Smooth muscle cell (in vitro differentiated cells): ENCODE data around the gene MS4A14. TPM values are rescaled to one million over a fixed set of nuclear protein-coding genes. Genes with fewer than 3 reads are reported as not detected.

ENCODE experiments used
- DNase-seq: peaks from one replicate; lab custom pipeline; 2025; ENCODE audit not compliant: unreplicated experiment; lab: John Stamatoyannopoulos, UW
- H2AFZ ChIP-seq: fragments of 200-600 bp; sonication (generic); 2 replicates; pipeline ENCODE4 v1.6.0; 2016; ENCODE audit warnings: antibody characterized with exemption, low read depth, mild to moderate bottlenecking
- H3F3A ChIP-seq: fragments of 200-600 bp; sonication (generic); 2 replicates; pipeline ENCODE4 v1.6.0; 2017; ENCODE audit warnings: antibody characterized with exemption, low read depth
- H3K27ac ChIP-seq: fragments of 200-600 bp; sonication (generic); 2 replicates; pipeline ENCODE4 v1.5.1; 2016; ENCODE audit warnings: low read depth, mild to moderate bottlenecking
- H3K27me3 ChIP-seq: fragments of 200-600 bp; sonication (generic); 2 replicates; pipeline ENCODE4 v1.6.1; 2016; ENCODE audit warnings: low read depth, mild to moderate bottlenecking
- H3K36me3 ChIP-seq: fragments of 200-600 bp; sonication (generic); 2 replicates; pipeline ENCODE4 v1.5.1; 2016; ENCODE audit warnings: low read depth
- H3K4me1 ChIP-seq: fragments of 200-600 bp; sonication (generic); 2 replicates; pipeline ENCODE4 v1.5.1; 2016; ENCODE audit warnings: low read depth
- H3K4me2 ChIP-seq: fragments of 200-600 bp; sonication (generic); 2 replicates; pipeline ENCODE4 v1.6.0; 2016; ENCODE audit warnings: mild to moderate bottlenecking
- H3K4me3 ChIP-seq: fragments of 200-600 bp; sonication (generic); 2 replicates; pipeline ENCODE4 v1.5.1; 2016; ENCODE audit warnings: mild to moderate bottlenecking
- H3K79me2 ChIP-seq: fragments of 200-600 bp; sonication (generic); 2 replicates; pipeline ENCODE4 v1.6.0; 2016; ENCODE audit warnings: low read depth, mild to moderate bottlenecking
- H3K9ac ChIP-seq: fragments of 200-600 bp; sonication (generic); 2 replicates; pipeline ENCODE4 v1.6.0; 2016; ENCODE audit warnings: low read depth
- H3K9me3 ChIP-seq: fragments of 200-600 bp; sonication (generic); replicated peaks from 2 replicates; pipeline ENCODE4 v1.5.1; 2016; ENCODE audit warnings: low read depth
- H4K20me1 ChIP-seq: fragments of 200-600 bp; sonication (generic); 2 replicates; pipeline ENCODE4 v1.6.0; 2016; ENCODE audit warnings: low read depth
- WGBS: methylation state at CpG from one replicate; pipeline ENCODE4 v1.1.7; 2016; ENCODE audit warnings: low lambda C conversion rate; 5-methylcytosine and 5-hydroxymethylcytosine counted together
- polyA plus RNA-seq: library from polyadenylated mRNA; unstranded; fragments of >200 nt; fragmentation: Nextera tagmentation; extraction: Ambion mirVana; gene quantifications from 2 replicates; pipeline ENCODE4 v1.2.1, GENCODE V29; 2016
- total RNA-seq: library from RNA; depleted of rRNA; stranded (reverse); fragments of >200 nt; gene quantifications from 2 replicates; pipeline ENCODE4 v1.2.3, GENCODE V29; 2014
- TF ChIP-seq, protein P1 (sequence below): fragments of 200-600 bp; sonication (generic); IDR thresholded peaks from 2 replicates; pipeline ENCODE4 v1.5.1; 2017; ENCODE audit warnings: borderline replicate concordance, mild to moderate bottlenecking, antibody characterized with exemption; ENCODE audit not compliant: insufficient read depth, poor library complexity, severe bottlenecking

The MS4A14 gene
- total and polyA plus RNA-seq, 2 experiments from 2014 or later: not detected

DNA sequence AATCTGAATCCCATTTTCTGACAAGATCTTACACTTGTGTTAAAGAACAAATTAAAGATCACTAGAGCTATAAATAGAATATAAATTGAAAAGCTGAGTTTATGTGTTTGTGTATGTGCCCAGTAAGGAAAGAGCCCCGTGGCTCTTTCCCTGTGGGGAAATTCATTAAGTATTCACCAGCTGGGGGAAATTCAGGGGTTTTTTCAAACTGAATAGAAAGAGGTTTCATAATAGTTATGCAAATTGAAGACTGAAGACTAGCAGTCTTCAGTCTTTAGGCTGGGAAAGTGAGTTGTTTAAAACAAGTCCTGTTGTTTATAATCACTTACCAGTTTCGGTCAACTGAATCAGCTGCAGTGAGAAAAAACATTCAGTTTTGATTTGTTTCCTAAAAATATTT, 29.2 kb upstream of the MS4A14 start:
- no peaks in the 10 kb centered on the region for H4K20me1 ChIP-seq
- no peak overlapping the region for H3K27ac ChIP-seq
- no peaks in the 10 kb centered on the region for H3K27me3 ChIP-seq
- 56% methylated on average over 2 of the region's 2 CpGs for WGBS
- no peaks in the 10 kb centered on the region for H3F3A ChIP-seq
- DNase-seq: no peak
- no peaks in the 10 kb centered on the region for H3K9me3 ChIP-seq
- H3K79me2 ChIP-seq: no peaks in the 10 kb centered on the region
- no peaks in the 10 kb centered on the region for H3K36me3 ChIP-seq
- no peak overlapping the region for H3K4me3 ChIP-seq
- no peak overlapping the region for H3K4me2 ChIP-seq
- H3K9ac ChIP-seq: no peak overlapping the region
- no peak overlapping the region for H2AFZ ChIP-seq
- TF ChIP-seq, protein P1, sequence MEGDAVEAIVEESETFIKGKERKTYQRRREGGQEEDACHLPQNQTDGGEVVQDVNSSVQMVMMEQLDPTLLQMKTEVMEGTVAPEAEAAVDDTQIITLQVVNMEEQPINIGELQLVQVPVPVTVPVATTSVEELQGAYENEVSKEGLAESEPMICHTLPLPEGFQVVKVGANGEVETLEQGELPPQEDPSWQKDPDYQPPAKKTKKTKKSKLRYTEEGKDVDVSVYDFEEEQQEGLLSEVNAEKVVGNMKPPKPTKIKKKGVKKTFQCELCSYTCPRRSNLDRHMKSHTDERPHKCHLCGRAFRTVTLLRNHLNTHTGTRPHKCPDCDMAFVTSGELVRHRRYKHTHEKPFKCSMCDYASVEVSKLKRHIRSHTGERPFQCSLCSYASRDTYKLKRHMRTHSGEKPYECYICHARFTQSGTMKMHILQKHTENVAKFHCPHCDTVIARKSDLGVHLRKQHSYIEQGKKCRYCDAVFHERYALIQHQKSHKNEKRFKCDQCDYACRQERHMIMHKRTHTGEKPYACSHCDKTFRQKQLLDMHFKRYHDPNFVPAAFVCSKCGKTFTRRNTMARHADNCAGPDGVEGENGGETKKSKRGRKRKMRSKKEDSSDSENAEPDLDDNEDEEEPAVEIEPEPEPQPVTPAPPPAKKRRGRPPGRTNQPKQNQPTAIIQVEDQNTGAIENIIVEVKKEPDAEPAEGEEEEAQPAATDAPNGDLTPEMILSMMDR: no peak
- no peaks in the 10 kb centered on the region for H3K4me1 ChIP-seq

DNA sequence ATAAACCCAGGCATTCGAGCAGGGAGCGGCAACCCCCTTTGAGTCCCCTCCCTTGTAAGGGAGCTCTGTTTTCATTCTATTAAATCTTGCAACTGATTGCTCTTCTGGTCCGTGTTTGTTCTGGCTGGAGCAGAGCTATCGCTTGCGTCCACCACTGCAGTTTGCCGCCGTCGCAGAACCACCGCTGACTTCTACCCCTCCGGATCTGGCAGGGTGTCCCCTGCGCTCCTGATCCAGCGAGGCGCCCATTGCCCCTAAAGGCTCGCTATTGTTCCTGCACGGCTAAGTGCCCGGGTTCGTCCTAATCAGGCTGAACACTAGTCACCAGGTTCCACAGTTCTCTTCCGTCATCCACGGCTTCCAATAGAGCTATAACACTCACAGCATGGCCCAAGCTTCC, 28.4 kb upstream of the MS4A14 start:
- Histone ChIP-seq H3K79me2 (no peaks in the 10 kb centered on the region), H3F3A (no peaks in the 10 kb centered on the region)

DNA sequence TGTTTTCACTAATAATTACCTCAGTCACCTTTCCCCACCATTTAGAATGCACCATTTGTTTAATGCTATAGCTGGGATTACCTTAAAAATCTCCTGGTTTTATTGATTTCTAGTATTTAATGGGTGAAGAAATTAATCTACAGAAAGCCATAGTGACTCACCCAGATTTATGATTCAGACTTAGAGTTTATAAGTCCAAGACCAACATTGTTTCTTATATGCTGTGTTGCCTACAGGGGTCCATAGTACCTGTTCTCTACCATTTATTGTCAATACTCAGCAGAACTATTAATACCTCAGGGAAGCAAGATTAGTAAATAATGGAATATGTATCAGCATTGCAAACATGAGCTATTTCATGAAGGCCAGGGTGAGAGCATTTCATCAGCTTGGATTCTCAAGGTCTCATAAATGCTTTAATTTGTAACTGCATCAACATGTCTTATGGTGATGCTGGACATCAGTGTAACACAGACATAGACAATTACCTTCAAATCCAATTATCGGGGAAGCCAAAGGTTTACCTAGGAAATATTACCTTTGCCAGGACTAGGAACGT, 25.9 kb upstream of the MS4A14 start:
- Histone ChIP-seq H3K4me2 (peak overlapping the region; percentile 10), H3K4me1 (no peaks in the 10 kb centered on the region), H4K20me1 (no peaks in the 10 kb centered on the region), H3K9ac (no peak overlapping the region), H3K36me3 (no peaks in the 10 kb centered on the region), H3K9me3 (no peaks in the 10 kb centered on the region), H3K27me3 (no peaks in the 10 kb centered on the region), H3K4me3 (no peak overlapping the region), H3K27ac (peak overlapping the region; percentile 22), H2AFZ (no peak overlapping the region), H3K79me2 (no peaks in the 10 kb centered on the region), H3F3A (no peaks in the 10 kb centered on the region)
- 74% methylated on average over 2 of the region's 2 CpGs for WGBS
- DNase-seq: no peak
- TF ChIP-seq, protein P1: no peak

More for the DNA sequence above, 28.4 kb upstream of the MS4A14 start:
- no peak overlapping the region for H2AFZ ChIP-seq
- no peaks in the 10 kb centered on the region for H3K9me3 ChIP-seq
- H4K20me1 ChIP-seq: no peaks in the 10 kb centered on the region
- H3K4me1 ChIP-seq: no peaks in the 10 kb centered on the region
- H3K27me3 ChIP-seq: no peaks in the 10 kb centered on the region
- TF ChIP-seq, protein P1: no peak
- no peaks in the 10 kb centered on the region for H3K36me3 ChIP-seq
- H3K4me2 ChIP-seq: no peak overlapping the region
- no peak overlapping the region for H3K9ac ChIP-seq
- H3K27ac ChIP-seq: no peak overlapping the region
- H3K4me3 ChIP-seq: no peak overlapping the region
- DNase-seq: no peak
- WGBS: 93% methylated on average over 19 of the region's 19 CpGs

DNA sequence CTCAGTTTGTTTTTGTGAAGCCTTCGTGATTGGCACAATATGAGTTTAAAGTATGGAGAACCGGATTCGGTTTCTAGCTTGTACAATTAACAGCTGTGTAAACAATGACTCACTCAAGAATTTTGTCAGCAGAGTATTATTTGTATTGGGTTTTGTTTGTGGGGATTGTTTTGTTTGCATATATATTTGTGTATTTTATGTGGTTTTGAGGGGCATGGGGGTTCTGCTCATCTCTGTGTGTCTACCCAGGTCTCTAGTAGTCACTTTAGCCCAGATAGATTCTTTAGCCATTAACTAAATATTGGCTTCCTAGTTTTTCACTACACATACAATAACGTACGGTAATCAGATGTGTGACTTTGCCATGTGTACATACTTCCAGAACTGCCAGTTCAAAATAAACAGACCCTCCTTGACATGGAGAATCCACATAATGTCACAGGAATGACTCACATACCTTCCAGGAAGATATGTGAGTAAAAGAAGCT, 25.4 kb upstream of the MS4A14 start:
- no peak overlapping the region for H2AFZ ChIP-seq
- H3K79me2 ChIP-seq: no peaks in the 10 kb centered on the region
- WGBS: 38% methylated on average over 5 of the region's 5 CpGs
- TF ChIP-seq, protein P1: no peak
- no peaks in the 10 kb centered on the region for H3F3A ChIP-seq
- H3K4me3 ChIP-seq: no peak overlapping the region
- no peaks in the 10 kb centered on the region for H4K20me1 ChIP-seq
- H3K36me3 ChIP-seq: no peaks in the 10 kb centered on the region
- H3K27me3 ChIP-seq: no peaks in the 10 kb centered on the region
- H3K4me1 ChIP-seq: no peaks in the 10 kb centered on the region
- no peaks in the 10 kb centered on the region for H3K9me3 ChIP-seq
- H3K27ac ChIP-seq: peak overlapping the region; percentile 22
- H3K4me2 ChIP-seq: peak overlapping the region; percentile 10
- no peak for DNase-seq
- H3K9ac ChIP-seq: no peak overlapping the region
